ENCODE data around the gene GRK7.

DNA sequence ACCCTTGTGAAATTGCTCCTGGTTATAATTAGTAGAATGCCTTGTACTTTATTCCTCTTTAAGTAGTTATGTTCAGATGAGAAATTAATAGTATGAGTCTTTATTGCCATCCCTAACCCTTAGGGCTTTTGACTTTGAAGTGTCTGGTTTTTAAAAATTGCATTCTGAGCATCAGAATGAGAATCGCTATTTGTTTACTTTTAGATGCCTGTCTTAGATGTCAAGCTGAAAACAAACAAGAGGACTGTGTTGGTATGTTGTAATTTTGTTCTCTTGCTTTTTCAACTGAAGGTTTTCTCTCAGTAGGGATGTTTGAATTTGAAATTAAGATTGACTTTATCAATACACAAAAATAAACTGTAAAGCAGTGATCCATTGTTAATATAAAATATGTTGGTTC is 19.9 kb upstream of the GRK7 start:
- no peak for TF ChIP-seq POLR2AphosphoS5 (IDR thresholded peaks at IDR 0.05; ENCODE audit: low read depth, low read length)
- no peak for TF ChIP-seq CTCF (IDR thresholded peaks at IDR 0.05)
- TF ChIP-seq NFIC (IDR thresholded peaks at IDR 0.05; ENCODE audit: borderline replicate concordance), result no peak
- no peak for TF ChIP-seq EP300 (IDR thresholded peaks at IDR 0.05; ENCODE audit: borderline replicate concordance in 1 of 2, low read depth in 1 of 2, low read length in 1 of 2)
- no peak for TF ChIP-seq SIN3A (IDR thresholded peaks at IDR 0.05; ENCODE audit: borderline replicate concordance, low read depth, low read length)
- no peak for TF ChIP-seq FOSL2 (IDR thresholded peaks at IDR 0.05; ENCODE audit: borderline replicate concordance, low read depth)
- no peak for TF ChIP-seq EZH2phosphoT487 (IDR thresholded peaks at IDR 0.05; ENCODE audit: borderline replicate concordance, low read depth)
- TF ChIP-seq RAD21 (IDR thresholded peaks at IDR 0.05; ENCODE audit: low read length), result no peak
